ENCODE results near the gene C10orf90.

Gene C10orf90

DNA sequence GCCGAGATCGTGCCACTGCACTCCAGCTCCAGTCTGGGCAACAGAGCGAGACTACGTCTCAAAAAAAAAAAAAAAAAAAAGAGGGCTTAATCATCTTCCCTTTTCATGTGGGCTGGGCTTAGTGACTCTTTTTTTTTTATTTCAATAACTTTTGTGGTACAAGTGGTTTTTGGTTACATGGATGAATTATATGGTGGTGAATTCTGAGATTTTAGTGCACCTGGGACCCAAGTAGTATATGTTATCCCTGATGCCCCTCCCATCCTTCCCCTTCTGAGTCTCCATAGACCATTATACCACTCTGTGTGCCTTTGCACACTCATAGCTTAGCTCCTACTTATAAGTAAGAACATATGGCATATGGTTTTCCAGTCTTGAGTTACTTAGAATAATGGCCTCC is 277.4 kb downstream of the C10orf90 start:
- H4K20me1 ChIP-seq (ENCODE audit: low read depth, low read length) = no peaks in the 10 kb centered on the region
- no peaks in the 10 kb centered on the region for H3K9me2 ChIP-seq (replicated peaks; ENCODE audit: insufficient read depth, low read length)
- no peaks in the 10 kb centered on the region for H3F3A ChIP-seq (ENCODE audit: insufficient read depth)
- no peaks in the 10 kb centered on the region for H3K36me3 ChIP-seq (ENCODE audit: low read length)
- no peaks in the 10 kb centered on the region for H3K9me3 ChIP-seq (ENCODE audit: insufficient read depth, low read length)
- no peak overlapping the region for H3K4me3 ChIP-seq (ENCODE audit: insufficient read depth, low read length, poor library complexity, severe bottlenecking)
- H3K4me2 ChIP-seq (ENCODE audit: low read depth, low read length, poor library complexity, severe bottlenecking) = no peak overlapping the region
- no peaks in the 10 kb centered on the region for H3K27me3 ChIP-seq (ENCODE audit: low read length)
- H2AFZ ChIP-seq (ENCODE audit: low read depth, low read length, severe bottlenecking) = no peak overlapping the region
- TF ChIP-seq, protein P1, sequence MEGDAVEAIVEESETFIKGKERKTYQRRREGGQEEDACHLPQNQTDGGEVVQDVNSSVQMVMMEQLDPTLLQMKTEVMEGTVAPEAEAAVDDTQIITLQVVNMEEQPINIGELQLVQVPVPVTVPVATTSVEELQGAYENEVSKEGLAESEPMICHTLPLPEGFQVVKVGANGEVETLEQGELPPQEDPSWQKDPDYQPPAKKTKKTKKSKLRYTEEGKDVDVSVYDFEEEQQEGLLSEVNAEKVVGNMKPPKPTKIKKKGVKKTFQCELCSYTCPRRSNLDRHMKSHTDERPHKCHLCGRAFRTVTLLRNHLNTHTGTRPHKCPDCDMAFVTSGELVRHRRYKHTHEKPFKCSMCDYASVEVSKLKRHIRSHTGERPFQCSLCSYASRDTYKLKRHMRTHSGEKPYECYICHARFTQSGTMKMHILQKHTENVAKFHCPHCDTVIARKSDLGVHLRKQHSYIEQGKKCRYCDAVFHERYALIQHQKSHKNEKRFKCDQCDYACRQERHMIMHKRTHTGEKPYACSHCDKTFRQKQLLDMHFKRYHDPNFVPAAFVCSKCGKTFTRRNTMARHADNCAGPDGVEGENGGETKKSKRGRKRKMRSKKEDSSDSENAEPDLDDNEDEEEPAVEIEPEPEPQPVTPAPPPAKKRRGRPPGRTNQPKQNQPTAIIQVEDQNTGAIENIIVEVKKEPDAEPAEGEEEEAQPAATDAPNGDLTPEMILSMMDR (IDR thresholded peaks at IDR 0.05; ENCODE audit: insufficient read depth, low read length, poor library complexity, severe bottlenecking) = no peak
- TF ChIP-seq EZH2phosphoT487 (conservative IDR thresholded peaks at IDR 0.05; ENCODE audit: low read length) = no peak
- no peaks in the 10 kb centered on the region for H3K79me2 ChIP-seq (ENCODE audit: insufficient read depth, low read length)
- no peak overlapping the region for H3K27ac ChIP-seq (ENCODE audit: low read depth, low read length)
- H3K9ac ChIP-seq (ENCODE audit: low read length) = no peak overlapping the region

DNA sequence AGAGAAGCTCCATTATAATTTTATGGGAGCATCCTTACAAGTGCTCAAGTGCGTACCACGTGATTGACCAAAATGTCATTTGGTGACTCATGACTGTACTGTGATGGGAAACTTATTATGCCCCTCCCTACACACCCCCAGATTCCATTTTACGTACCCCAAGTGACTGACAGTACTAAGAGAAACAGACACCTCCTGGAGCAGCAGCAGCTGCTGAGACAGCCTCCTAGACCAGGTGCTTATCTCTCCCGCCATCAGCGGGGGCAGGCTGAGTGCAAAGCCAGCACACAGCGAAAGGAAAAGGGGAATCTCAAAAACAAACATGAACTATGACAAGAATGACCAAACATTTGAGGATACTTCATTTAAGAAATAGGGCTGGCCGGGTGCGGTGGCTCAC is 278.0 kb downstream of the C10orf90 start:
- Histone ChIP-seq H4K20me1 (ENCODE audit: low read depth, low read length) (no peaks in the 10 kb centered on the region), H3K9me3 (ENCODE audit: insufficient read depth, low read length) (no peaks in the 10 kb centered on the region), H3K36me3 (ENCODE audit: low read length) (no peaks in the 10 kb centered on the region), H2AFZ (ENCODE audit: low read depth, low read length, severe bottlenecking) (no peak overlapping the region), H3K4me3 (ENCODE audit: insufficient read depth, low read length, poor library complexity, severe bottlenecking) (no peak overlapping the region), H3F3A (ENCODE audit: insufficient read depth) (no peaks in the 10 kb centered on the region), H3K9me2 (replicated peaks; ENCODE audit: insufficient read depth, low read length) (no peaks in the 10 kb centered on the region), H3K79me2 (ENCODE audit: insufficient read depth, low read length) (no peaks in the 10 kb centered on the region), H3K9ac (ENCODE audit: low read length) (no peak overlapping the region), H3K4me2 (ENCODE audit: low read depth, low read length, poor library complexity, severe bottlenecking) (no peak overlapping the region), H3K27me3 (ENCODE audit: low read length) (no peaks in the 10 kb centered on the region), H3K27ac (ENCODE audit: low read depth, low read length) (no peak overlapping the region)
- no peak for TF ChIP-seq EZH2phosphoT487 (conservative IDR thresholded peaks at IDR 0.05; ENCODE audit: low read length)
- TF ChIP-seq, protein P1 (IDR thresholded peaks at IDR 0.05; ENCODE audit: insufficient read depth, low read length, poor library complexity, severe bottlenecking) = no peak

DNA sequence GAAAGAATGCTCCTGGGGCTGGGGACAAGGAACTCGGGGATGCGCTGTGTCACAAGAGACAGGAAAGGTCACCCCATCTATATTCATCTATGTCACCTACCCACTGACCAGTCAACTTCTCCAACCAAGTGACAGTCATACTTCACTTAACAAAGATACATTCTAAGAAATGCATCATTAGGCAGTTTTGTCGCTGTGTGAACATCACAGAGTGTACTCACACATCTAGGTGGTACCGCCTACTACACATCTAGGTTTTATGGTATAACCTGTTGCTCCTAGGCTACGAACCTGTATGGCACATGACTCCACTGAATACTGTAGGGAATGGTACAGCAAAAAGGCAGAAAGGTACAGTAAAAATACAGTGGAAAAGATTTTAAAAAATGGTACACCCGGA is 278.4 kb downstream of the C10orf90 start:
- no peak overlapping the region for H3K4me3 ChIP-seq (ENCODE audit: insufficient read depth, low read length, poor library complexity, severe bottlenecking)
- no peaks in the 10 kb centered on the region for H4K20me1 ChIP-seq (ENCODE audit: low read depth, low read length)
- H2AFZ ChIP-seq (ENCODE audit: low read depth, low read length, severe bottlenecking) = no peak overlapping the region
- H3K36me3 ChIP-seq (ENCODE audit: low read length) = no peaks in the 10 kb centered on the region
- H3K4me2 ChIP-seq (ENCODE audit: low read depth, low read length, poor library complexity, severe bottlenecking) = no peak overlapping the region
- H3K9ac ChIP-seq (ENCODE audit: low read length) = no peak overlapping the region
- TF ChIP-seq, protein P1 (IDR thresholded peaks at IDR 0.05; ENCODE audit: insufficient read depth, low read length, poor library complexity, severe bottlenecking) = no peak
- TF ChIP-seq EZH2phosphoT487 (conservative IDR thresholded peaks at IDR 0.05; ENCODE audit: low read length) = no peak
- no peak overlapping the region for H3K27ac ChIP-seq (ENCODE audit: low read depth, low read length)
- H3K79me2 ChIP-seq (ENCODE audit: insufficient read depth, low read length) = no peaks in the 10 kb centered on the region
- no peaks in the 10 kb centered on the region for H3F3A ChIP-seq (ENCODE audit: insufficient read depth)
- H3K9me3 ChIP-seq (ENCODE audit: insufficient read depth, low read length) = no peaks in the 10 kb centered on the region
- H3K27me3 ChIP-seq (ENCODE audit: low read length) = no peaks in the 10 kb centered on the region
- H3K9me2 ChIP-seq (replicated peaks; ENCODE audit: insufficient read depth, low read length) = no peaks in the 10 kb centered on the region

All from SU-DHL-6 (cell line).